Adipose tissue (tissue), 3 donors: ENCODE measurements around the gene DTX3L. TPM values are rescaled to one million over a fixed set of nuclear protein-coding genes. Genes with fewer than 3 reads are reported as not detected.
"Not testable (repeated sequence)": the region's sequence is repeated elsewhere in the genome, so short reads cannot be mapped to it uniquely, and the experiment has no call there.

ENCODE experiments used
- H3K27ac ChIP-seq: one replicate; pipeline ENCODE4 v1.5.1; 2013; ENCODE audit warnings: low read depth, low read length
- WGBS, 3 donors: extraction: QIAGEN DNeasy Blood & Tissue Kit; methylation state at CpG; one replicate each; pipeline ENCODE4 v1.1.7; 2013; 5-methylcytosine and 5-hydroxymethylcytosine counted together
- polyA plus RNA-seq, 3 donors: library from polyadenylated mRNA; stranded (reverse); fragments of 200-250 nt; gene quantifications; one replicate each; pipeline ENCODE4 v1.2.3, GENCODE V29; 2013
- donor health status: healthy with polysubstance abuse.
- donor health status: Bipolar disorder and iron deficiency.
- donor health status: healthy.

DTX3L gene
- polyA plus RNA-seq, 3 donors = 9.6 to 11.8 (median 11.4) TPM

DNA sequence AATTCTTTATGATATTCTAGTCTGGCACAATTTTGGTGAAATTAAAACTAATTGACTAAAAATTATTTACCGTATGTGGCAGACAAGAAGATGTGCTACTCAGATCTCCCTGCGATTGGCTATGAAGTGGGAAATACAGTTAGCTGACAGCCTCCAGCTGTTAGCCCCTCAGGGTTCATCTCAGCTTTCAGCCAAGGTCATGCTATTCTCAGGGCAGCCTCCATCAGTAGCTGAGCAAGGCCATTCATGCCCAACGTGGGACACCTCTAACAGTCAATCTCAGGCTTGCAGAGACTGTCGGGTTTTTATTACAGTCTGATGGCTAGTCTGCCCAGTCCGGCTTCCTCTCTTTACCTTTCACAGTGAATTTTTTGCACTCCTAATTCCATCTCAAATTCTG is 6.8 kb upstream of the DTX3L start:
- no peak overlapping the region for H3K27ac ChIP-seq
- WGBS, 3 donors = 89 to 93% (median 89%) methylated on average over 5 of the region's 5 CpGs

- H3K27ac ChIP-seq = no peak overlapping the region
- 86 to 96% (median 89%) methylated on average over 6 of the region's 6 CpGs for WGBS, 3 donors
Measured at GRCh38 chr3:122558605-122559004, 5.5 kb upstream of the DTX3L start.

- 74 to 86% (median 77%) methylated on average over 3 of the region's 3 CpGs for WGBS, 3 donors
- H3K27ac ChIP-seq = no peak overlapping the region
Measured at GRCh38 chr3:122559906-122560305, 4.2 kb upstream of the DTX3L start.

DNA sequence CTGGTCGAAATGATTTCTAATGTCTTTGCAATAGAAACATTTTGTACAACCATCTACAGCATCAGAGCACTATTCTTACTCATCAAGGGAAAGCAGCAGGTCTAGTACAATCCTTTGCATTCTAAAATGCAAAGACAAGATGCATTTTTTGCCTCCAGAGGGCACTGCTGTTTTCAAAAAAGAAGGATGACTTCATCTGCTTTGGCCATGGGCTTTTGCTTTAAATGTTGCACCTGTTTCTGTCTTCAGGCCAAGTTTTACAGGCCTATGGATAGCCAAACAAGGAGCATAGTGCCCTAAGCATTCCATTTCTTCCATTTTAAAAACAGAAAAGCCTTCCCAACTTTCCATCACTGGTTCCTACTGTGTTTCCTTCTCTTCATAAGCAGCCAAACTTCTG is 3.5 kb upstream of the DTX3L start:
- 82 to 93% (median 92%) methylated on average over 1 of the region's 1 CpG for WGBS, 3 donors
- no peak overlapping the region for H3K27ac ChIP-seq

DNA sequence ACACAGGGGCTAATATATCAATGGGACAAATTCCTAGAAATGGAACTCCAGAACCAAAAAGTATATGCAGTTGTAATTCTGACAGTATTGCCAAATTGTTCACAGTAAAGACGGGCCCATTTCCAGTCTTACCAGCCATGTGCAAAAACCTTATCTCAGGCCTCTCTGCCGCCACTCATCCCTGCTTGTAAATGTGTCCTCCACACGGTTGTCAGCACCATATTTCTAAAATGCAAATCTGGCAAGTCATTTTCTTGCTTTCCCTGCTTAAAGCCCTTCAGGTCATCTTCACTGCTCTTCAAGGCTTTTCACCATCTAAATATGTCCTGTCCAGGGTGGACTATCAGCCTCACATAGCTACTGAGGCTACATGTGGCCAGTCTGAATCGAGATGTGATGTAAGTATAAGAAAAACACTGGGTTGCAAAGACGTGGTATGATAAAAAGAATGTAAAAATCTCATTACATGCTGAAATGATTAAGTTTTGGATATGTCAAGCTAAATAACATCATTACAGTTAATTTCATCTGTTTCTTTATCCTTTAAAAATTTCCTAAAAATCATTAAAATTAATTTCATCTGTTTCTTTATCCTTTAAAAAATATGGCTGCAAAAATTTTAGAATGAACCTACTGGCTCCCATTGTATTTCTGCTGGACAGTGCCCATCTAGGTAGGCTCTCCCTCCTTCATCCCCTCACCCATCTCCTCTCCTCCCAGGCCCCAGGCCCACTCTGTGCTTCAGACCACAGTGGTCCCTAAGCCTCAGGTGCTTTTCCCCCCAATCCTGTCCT is 1.0 kb upstream of the DTX3L start:
- 52 to 61% (median 56%) methylated on average over 5 of the region's 5 CpGs for WGBS, 3 donors
- peak overlapping the region; percentile 80 for H3K27ac ChIP-seq

- H3K27ac ChIP-seq = peak overlapping the region; percentile 80
- 9 to 20% (median 17%) methylated on average over 5 of the region's 5 CpGs for WGBS, 3 donors
Measured at GRCh38 chr3:122563717-122564025, 467 bp upstream of the DTX3L start.

- 96 to 98% (median 97%) methylated on average over 7 of the region's 7 CpGs for WGBS, 3 donors
- H3K27ac ChIP-seq = not testable (repeated sequence)
Measured at GRCh38 chr3:122568131-122568530, 4.0 kb downstream of the DTX3L start.

DNA sequence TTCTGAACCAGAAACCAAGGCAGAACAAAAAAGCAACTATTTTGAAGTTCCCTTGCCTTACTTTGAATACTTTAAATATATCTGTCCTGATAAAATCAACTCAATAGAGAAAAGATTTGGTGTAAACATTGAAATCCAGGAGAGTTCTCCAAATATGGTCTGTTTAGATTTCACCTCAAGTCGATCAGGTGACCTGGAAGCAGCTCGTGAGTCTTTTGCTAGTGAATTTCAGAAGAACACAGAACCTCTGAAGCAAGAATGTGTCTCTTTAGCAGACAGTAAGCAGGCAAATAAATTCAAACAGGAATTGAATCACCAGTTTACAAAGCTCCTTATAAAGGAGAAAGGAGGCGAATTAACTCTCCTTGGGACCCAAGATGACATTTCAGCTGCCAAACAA is 4.6 kb downstream of the DTX3L start:
- no peak overlapping the region for H3K27ac ChIP-seq
- WGBS, 3 donors = 62 to 66% (median 62%) methylated on average over 3 of the region's 3 CpGs

DNA sequence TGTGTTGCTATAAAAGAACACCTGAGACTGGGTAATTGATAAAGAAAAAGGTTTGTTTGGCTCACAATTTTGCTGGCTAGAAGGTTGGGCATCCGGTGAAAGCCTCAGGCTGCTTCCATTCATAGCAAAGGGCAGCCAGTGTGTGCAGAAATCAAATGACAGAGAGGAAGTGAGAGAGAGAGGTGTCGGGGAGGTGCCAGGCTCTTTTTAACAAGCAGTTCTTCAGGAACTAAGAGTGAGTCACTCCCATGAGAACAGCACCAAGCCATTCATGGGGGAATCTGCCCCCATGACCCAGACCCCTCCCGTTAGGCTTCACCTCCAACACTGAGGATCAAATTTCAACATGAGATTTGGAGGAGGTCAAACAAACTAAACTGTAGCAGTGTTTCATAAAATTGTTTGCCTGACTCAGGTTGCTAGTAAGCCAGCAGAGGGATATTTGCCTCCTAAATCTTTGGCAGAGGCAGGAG is 8.8 kb downstream of the DTX3L start:
- H3K27ac ChIP-seq = no peak overlapping the region
- WGBS, 3 donors = 48 to 60% (median 49%) methylated on average over 3 of the region's 3 CpGs

DNA sequence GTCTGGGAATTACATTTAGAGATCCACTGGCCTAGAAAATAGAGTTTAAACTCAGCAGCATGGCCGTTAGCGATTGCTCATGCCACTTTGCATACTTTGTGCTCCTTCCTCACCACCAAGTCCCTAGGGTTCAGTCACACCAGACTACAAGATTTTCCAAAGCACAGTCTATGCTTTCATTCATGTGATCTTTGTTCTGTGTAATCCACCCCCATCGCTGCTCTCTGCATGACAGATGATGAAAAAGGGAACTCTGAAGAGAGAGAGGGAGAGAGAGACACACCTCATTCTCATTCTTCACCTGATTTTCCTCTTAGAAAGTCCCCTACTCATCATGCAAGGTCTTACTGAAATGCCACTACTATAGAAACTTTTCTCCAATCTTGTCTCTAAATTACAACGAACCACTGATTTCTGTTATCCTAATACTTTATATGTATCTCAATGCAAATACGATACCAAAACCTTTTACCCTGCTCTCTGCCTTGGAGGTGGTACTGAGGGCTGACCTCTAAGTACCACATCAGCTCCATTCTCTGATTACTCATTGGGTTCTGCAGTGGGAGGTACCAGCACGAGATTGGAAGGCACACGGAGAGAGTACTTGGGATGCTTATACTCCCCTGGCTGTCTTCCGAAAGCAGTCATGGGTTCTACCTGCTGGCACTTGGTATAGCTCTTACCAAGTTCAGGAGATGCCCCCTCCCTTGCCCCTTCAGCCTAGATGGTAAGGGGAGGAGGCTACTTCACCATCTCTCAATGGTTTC is 12.2 kb downstream of the DTX3L start:
- H3K27ac ChIP-seq = no peak overlapping the region
- 64 to 73% (median 70%) methylated on average over 8 of the region's 8 CpGs for WGBS, 3 donors

- WGBS, 3 donors = 2 to 13% (median 3%) methylated on average over 34 to 40 of the region's 40 CpGs
- H3K27ac ChIP-seq = no peak within 1 kb of the TSS
Measured at GRCh38 chr3:122577409-122578031, 13.4 kb downstream of the DTX3L start, which contains the start of gene PARP15. PARP15 (plus strand) TSS chr3:122577650; CDS start chr3:122577668, 18 bp downstream.

DNA sequence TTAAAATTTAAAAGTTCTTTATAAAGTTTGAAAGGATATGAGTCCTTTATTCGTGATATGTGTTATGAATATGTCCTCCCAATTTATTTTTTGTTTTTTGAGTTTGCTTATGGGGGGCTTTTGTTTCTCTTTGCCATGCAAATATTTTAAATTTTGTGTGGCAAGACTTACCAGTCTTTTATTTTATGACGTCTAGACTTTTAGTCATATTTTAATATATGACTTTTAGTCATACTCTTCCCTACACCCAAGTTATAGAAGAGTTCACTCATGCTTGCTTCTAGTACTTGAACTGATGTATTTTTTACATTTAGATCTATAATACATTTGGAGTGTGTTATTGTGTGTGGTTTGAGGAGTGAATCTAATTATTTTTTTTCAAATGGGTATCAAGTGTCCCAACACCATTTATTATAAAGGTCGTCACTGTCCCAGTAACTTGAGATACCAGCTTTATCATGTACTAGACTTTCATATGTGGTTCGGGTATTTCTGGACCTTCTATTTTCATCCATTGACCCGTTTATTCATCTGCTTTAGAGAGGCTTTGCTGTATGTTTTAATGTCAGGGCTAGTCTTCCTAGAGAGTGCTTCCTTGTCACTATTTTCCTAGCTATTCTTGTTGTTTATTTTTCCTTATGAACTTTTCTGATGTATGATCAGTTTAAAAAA is 14.1 kb downstream of the DTX3L start:
- no peak overlapping the region for H3K27ac ChIP-seq

DNA sequence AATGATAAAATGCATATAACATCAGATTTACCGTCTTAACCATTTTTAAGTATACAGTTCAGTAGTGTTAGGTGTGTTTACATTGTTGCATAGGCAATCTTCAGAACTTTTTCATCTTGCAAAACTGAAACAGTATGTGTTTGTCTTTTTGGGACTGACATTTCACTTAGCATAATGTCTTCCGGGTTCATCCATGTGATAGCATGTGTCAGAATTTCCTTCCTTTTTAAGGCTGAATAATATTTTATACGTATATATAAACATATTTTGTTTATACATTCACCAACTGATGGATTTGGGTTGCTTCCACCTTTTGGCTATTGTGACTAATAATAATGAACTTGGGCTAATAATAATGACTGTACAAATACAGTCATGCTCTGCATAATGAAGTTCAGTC is 16.3 kb downstream of the DTX3L start:
- WGBS, 3 donors = 60 to 83% (median 68%) methylated on average over 3 of the region's 3 CpGs

More for the DNA sequence above, 14.1 kb downstream of the DTX3L start:
- 36 to 61% (median 38%) methylated on average over 5 of the region's 5 CpGs for WGBS, 3 donors

GRCh38 chr3:122581622-122582021 is 17.5 kb downstream of the DTX3L start:
- WGBS, 3 donors = 93 to 99% (median 96%) methylated on average over 2 of the region's 2 CpGs

More for the DNA sequence above, 16.3 kb downstream of the DTX3L start:
- no peak overlapping the region for H3K27ac ChIP-seq

DNA sequence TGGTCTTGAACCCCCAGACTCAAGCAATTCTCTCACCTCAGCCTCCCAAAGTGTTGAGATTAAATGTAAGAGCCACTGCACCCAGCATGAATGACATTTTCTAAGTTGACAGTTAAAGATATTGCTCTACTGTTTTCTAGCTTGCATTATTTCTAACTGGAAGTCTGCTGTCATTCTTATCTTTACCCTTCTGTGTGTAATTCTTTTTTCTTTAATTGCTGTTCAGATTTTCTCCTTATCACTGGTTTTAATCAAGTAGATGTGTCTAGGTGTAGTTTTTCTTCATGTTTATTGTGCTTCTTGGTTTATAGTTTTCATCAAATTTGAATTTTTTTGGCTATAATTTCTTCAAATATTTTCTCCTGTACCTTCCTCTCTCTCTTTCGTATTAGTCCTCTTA is 18.3 kb downstream of the DTX3L start:
- H3K27ac ChIP-seq = no peak overlapping the region
- 89 to 96% (median 94%) methylated on average over 1 of the region's 1 CpG for WGBS, 3 donors

More at GRCh38 chr3:122581622-122582021, 17.5 kb downstream of the DTX3L start:
- no peak overlapping the region for H3K27ac ChIP-seq

DNA sequence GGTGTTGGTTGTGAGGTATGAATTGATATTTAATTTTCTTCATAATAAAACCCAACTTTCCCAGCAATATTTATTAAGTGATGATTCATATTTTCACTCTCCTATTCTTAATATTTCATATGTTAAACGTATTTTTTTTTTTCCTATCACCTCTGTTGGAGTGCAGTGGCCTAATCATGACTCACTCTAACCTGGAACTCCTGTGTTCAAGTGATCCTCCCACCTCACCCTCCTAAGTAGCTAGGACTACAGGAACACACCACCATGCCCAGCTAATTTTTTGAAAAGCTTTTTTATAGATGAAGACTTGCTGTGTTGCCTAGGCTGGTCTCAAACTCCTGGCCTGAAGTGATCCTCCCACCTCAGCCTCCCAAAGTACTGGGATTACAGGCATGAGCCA is 22.0 kb downstream of the DTX3L start:
- no peak overlapping the region for H3K27ac ChIP-seq
- 44 to 67% (median 65%) methylated on average over 1 of the region's 1 CpG for WGBS, 3 donors

DNA sequence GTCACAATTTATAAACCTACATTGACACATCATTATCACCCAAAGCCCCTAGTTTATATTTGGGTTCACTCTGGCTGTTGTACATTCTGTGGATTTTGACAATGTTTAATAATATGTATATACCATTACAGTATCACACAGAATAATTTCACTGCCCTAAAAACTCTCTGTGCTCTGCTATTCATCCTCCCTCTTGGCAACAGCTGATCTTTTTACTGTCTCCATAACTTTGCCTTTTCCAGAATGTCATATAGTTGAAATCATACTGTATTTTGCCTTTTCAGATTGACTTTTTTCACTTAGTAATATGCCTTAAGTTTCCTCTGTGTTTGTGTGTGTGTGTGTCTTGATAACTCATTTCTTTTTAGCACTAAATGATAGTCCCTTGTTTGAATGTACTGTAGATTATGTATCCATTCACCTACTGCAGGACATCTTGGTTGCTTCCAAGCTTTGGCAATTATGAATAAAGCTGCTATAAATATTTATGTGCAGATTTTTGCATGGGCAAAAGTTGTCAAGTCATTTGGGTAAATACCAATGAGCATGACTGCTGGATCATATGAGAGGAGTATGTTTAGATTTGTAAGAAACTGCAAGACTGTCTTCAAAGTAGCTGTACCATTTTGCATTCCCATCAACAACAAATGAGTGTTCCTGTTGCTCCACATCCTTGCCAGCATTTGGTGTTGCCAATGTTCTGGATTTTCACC is 22.8 kb downstream of the DTX3L start:
- no peak overlapping the region for H3K27ac ChIP-seq

DNA sequence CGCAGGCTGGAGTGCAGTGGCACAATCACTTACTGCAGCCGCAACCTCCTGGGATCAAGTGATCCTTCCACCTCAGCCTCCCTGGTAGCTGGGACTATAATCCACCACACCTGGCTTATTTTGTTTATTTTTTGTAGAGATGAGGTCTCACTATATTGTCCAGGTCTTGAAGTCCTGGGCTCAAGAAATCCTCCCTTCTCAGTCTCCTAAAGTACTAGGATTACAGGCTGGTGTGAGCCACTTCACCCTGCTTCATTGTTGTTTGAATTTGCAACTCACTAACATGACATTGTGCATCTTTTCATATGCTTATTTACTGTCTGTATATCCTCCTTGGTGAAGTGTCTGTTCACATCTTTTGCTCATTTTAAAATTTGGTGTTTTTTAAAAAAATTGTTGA is 23.4 kb downstream of the DTX3L start:
- 35 to 48% (median 48%) methylated on average over 2 of the region's 2 CpGs for WGBS, 3 donors
- H3K27ac ChIP-seq = no peak overlapping the region
